GM21723 (cell line): ENCODE measurements around the gene TNS1.
"Not testable (repeated sequence)": the region's sequence is repeated elsewhere in the genome, so short reads cannot be mapped to it uniquely, and the experiment has no call there.

ENCODE experiments used
- ATAC-seq: cut with Tn5 transposase; IDR thresholded peaks from one replicate; pipeline ENCODE4 v1.9.1; 2021; ENCODE audit warnings: mild to moderate bottlenecking, moderate library complexity; ENCODE audit not compliant: unreplicated experiment

The TNS1 gene

GRCh38 chr2:218030409-218031195, 27.8 kb upstream of the TNS1 start:
- ATAC-seq: no peak

DNA sequence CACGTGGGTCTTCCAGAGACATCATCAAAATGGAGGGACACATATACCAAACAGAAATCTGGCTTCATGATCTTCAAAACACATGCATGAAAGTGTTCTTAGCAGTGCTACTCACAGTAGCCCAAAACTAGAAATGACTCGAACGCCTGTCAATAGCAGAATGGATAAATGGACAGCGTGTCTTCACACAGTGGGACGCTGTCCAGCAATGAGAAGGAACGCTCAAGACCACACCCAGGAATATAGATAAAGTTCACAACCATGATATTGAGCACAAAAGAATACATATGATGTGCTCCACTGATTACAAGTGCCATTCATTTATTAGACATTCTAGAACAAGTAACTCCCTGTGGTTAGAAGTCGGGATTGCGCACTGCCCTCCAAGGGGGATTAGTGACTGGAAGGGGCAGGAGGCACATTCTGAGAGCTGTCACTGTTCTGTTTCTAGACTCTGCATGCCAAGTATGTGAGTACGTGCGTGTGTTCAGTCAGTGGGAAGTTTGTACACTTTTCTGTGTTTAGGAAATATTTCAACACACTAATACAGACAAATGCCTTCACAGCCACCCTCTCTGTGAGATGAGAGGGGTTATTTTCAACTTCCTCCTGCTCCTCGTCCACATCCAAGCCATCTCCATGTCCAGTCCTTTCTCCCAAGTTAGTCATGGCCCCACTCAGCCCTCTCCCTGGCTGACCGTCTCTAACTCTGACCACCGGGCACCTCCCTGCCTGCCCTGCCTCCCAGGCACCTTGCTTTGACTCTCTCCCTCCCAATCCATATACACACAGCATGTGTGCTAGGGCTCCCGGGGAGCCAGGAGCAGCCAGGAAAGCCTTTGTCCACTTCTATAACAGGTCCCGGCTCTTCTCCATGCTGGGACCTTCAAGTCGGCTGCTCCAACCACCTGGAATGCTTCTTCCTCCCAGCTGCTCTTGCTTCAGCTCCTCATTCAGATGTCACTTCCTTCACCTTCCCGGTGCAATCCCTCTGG, 26.9 kb upstream of the TNS1 start:
- ATAC-seq: no peak

- ATAC-seq: no peak
These were observed 26.0 kb upstream of the TNS1 start for GRCh38 chr2:218028562-218029348.

- no peak for ATAC-seq
These were observed 25.3 kb upstream of the TNS1 start for GRCh38 chr2:218028189-218028495.

GRCh38 chr2:218027426-218028188, 24.8 kb upstream of the TNS1 start:
- ATAC-seq: no peak

DNA sequence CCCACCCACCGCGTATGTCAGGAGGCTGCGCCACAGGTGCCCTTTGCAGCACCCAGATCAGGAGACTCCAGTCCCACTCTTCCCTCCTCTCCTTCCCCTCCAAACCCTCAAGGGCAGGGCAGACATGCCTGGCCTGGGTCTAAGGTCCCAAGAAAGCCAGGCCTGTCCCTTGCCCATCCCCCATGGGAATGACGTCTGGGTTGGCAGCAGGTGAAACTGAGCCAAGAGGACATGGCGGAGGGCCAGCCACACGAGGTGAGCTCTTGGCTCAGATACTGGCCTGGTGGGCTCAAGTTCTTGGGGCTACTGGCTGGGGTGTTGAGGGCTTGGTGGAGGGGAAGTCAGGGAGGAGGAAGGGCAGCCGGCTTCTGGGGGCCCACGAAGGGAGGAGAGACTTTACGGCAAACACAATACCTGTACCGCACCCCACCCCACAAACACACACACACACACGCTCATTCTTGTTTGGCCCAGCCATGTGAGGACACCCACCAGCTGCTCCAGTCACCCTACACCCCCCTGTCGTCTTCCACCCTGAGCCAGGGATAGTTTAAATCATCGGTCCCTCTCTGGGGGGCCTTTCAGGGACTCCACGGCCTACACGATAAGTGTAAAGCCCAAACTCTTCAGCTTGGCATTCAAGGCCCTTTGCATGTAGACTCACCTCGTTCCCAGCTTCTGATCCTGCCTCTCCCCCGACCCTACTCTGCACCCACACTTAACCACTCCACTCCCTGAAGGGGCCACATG, 24.1 kb upstream of the TNS1 start:
- no peak for ATAC-seq

GRCh38 chr2:218026244-218026643, 23.4 kb upstream of the TNS1 start:
- ATAC-seq: no peak

- no peak for ATAC-seq
These were observed 22.1 kb upstream of the TNS1 start for GRCh38 chr2:218024871-218025270.

DNA sequence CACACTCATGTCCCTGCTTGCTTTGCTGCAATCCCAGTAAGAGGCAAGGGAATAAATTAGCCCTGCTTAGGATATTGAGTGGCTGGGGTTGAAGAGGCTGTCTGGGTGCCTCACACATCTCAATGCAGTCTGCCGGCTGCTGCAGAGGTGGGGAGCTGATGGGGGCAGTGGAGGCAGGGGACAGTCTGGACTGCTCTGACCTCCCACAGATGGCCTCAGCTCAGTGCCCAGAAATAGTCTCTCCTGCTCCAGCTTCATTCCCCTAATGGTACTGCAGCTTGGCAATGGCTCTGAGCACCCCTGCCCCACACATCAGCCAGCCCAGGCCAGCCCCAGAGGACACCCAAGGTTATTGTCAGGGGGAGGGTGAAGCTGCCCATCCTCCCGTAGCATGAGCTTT, 21.5 kb upstream of the TNS1 start:
- no peak for ATAC-seq

GRCh38 chr2:218023636-218024035, 20.8 kb upstream of the TNS1 start:
- no peak for ATAC-seq

DNA sequence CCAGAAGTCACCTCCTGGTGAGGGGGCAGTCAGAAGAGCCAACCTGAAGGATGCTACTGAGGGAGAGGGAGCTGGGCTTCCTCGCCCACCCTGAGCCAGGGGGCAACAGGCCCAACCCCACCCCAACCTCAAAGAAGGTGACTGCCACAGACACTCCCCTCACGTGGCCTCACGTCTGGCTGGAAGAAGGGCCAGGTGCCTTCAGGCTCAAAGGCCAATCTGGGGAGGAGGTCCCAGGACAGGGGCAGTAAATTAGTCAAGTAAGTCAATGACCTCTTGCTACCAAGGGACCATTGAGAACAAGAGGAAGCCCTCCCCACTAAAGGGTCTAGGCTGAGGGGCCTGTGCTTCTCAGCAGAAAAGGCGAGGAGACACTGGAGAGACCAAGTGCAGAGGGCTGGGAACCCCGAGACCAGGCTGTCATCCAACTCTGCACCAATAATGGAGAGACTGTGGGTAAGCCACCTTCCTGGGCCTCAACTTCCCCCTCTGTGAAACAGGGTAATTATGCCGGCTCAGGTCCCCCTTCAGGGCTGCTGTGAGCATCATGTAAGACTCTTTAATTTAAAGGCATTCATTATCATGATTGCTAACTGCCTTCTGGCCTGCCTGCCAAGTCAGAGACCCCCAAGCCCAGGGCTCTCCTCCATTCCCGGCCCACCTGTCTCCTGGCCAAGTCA, 20.2 kb upstream of the TNS1 start:
- no peak for ATAC-seq

DNA sequence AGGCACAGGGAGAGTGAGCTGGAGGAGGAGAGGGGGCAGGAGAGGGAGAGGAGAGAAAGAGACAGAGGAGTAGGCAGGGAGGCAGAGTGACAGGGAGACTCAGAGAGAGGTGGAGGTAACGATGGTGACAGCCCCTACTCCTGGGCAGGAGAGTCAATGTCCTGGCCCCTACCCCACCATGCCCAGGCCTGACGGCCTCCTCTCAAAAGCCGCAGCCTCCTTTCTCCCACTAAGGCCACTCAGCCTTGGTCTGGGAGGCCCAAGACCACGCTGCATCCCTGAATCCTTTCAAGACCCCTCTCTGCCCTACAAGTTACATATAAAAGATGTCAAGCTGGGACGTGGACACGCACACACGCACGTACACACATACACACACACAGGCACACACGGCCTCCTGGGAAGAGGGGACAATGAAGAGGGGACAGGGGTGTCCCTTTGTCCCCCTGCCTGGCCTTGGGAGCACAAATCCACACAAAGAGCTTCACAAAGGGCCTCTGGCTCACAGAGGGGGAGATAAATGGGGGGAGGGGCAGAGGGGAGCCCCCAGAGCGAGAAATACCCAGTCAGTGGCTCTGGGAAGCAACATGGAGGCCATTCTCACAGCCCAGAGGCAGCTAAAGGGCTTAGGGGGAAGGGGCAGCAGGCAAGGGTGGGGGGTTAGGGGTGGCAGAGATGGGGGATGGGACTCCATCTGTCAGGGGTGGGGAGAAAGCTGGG, 19.5 kb upstream of the TNS1 start:
- ATAC-seq: no peak

DNA sequence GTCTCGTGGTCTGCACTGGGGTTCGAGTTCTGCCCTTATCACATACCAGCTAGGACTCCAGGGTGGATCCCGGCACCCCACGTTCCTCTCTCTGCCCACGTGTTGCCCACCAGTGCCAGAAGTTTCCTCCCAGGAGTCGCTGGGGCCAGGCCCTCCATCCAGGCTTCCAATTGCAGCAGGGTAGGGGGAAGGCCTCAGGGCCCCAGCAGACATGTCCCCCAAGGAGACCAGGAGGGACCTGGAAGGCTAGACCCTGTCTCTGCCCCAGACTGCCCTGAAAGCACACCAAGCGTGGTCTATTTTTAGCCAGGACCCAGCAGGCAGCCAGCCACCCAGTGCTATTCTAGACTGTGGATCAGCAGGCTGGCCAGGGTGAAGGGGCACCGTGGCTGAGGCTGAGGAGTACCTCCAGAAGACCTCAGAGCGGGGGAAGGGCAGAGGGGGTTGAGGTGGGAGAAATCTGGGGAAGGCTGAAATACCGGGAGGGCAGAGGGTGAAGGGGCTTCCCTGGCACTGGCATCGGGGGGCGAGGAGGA, 18.8 kb upstream of the TNS1 start:
- ATAC-seq: no peak

DNA sequence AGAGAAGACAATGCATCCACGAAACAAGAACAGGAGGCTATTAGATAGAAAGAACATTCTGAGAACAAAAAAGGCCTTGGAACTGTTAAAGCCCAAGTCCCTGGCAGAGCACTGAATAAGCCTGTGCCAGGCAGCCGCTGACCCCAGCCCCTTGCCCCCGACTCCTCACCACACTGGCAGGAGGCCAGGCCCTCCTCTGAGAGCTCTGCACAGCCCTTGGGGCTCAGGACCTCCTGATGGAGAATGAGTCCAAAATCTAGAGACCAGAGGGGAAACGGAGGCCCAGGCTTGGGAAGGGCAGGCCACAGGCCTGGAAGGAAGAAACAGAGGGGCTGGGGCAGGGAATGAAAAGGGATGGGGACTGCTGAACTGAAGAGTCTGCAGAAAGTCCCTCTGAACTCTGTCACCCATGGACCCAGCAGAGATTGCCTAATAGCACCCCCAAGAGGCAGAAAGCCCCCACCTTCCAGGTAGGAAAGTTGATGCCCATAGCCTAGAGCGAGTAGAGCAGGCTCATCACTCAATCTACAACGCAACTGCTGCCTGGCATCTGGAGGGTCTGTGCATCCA, 18.3 kb upstream of the TNS1 start:
- no peak for ATAC-seq

DNA sequence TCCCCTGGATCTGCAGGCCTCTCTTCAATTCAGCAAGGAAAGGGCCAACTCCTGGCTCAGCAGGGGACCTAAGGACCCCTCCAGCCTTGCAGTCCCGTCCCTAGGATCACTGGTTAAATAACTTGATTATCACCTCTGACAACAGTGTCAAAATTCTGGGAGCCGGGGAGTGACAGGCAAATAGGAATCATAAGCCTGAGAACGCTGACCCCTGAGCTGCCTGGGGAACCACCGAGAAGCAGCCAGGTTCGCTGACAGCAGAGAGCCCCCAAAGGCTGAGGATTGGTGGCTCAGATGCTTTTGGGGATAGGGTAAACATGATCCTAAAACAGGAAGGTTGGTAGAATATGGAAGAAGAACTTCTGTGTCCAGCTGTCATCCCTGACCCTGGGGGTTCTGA, 17.5 kb upstream of the TNS1 start:
- ATAC-seq: no peak

DNA sequence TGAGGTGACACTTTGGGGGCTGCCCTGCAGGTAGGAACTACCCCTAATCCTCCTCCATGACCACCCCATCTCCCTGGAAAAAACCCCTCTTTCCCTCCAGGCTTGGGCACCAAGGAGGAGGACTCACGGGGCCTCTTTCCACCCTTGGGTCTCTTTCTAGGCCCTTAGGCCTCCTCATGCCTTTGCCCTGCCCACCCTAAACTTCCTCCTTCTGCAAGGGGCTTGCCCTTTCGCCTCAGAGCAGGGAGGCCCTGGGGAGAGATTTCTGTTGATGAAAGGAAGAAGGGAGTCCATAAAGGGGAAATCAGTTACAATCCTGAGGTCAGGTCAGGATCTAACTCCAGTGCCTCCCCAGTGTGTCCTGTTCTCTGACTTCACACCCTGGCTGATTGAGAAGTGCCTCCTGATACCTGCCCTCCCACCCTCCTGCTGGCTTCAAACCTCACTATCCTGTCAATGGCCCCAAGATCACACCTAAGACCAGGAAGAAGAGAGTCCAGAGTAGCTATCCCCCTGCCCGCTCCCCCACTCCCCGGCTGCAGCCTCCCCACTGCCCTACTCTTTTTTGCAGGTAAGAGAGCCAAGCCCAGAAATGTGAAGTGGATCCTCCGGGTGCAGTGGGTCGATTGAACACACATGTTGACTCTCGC, 16.7 kb upstream of the TNS1 start:
- no peak for ATAC-seq

DNA sequence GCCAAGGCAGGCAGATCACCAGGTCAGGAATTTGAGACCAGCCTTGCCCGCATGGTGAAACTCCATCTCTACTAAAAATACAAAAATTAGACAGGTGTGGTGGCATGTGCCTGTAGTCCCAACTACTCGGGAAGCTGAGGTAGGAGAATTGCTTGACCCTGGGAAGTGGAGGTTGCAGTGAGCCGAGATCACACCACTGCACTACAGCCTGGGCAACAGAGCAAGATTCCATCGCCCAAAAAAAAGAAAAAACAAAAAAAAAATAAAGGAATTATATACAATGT, 16.0 kb upstream of the TNS1 start:
- ATAC-seq: not testable (repeated sequence)
